SK-N-SH treated with all-trans-retinoic acid at 6 μM for 48 hours (cell line): ENCODE results near the gene TSHZ2.

Experiments
- ARNTL ChIP-seq: fragments of 450-650 bp; formaldehyde crosslinking; IDR thresholded peaks from 2 replicates; pipeline ENCODE4 v1.5.0; 2020; ENCODE audit warnings: low read depth, mild to moderate bottlenecking, moderate library complexity, borderline replicate concordance
- ESRRG ChIP-seq: fragments of 250-450 bp; sonication (Bioruptor Pico); IDR thresholded peaks from 2 replicates; pipeline ENCODE4 v1.6.1; 2021; ENCODE audit warnings: mild to moderate bottlenecking
- ISL1 ChIP-seq: fragments of 250-450 bp; sonication (Bioruptor Pico); IDR thresholded peaks from 2 replicates; pipeline ENCODE4 v2.1.2; 2022; ENCODE audit warnings: mild to moderate bottlenecking, moderate library complexity
- PATZ1 ChIP-seq: fragments of 250-450 bp; sonication (Bioruptor Pico); IDR thresholded peaks from 2 replicates; pipeline ENCODE4 v1.8.0; 2020; ENCODE audit warnings: mild to moderate bottlenecking, moderate library complexity, borderline replicate concordance
- RARB ChIP-seq: fragments of 250-450 bp; sonication (Bioruptor Pico); IDR thresholded peaks from 2 replicates; pipeline ENCODE4 v1.8.0; 2021; ENCODE audit warnings: mild to moderate bottlenecking, moderate library complexity
- SNAI2 ChIP-seq: fragments of 250-450 bp; sonication (Bioruptor Pico); IDR thresholded peaks from 2 replicates; pipeline ENCODE4 v1.5.0; 2020; ENCODE audit warnings: mild to moderate bottlenecking, moderate library complexity
- TCF4 ChIP-seq: fragments of 250-450 bp; sonication (Bioruptor Pico); IDR thresholded peaks from 2 replicates; pipeline ENCODE4 v1.8.0; 2021; ENCODE audit warnings: mild to moderate bottlenecking, moderate library complexity, borderline replicate concordance
- ZNF70 ChIP-seq: fragments of 450-650 bp; formaldehyde crosslinking; IDR thresholded peaks from 2 replicates; pipeline ENCODE4 v1.5.0; 2020; ENCODE audit warnings: mild to moderate bottlenecking, moderate library complexity

- TF ChIP-seq PATZ1 (CRISPR knock-in tag) (no peak), ZNF70 (CRISPR knock-in tag) (no peak), ARNTL (CRISPR knock-in tag) (no peak), TCF4 (no peak), RARB (no peak), ESRRG (CRISPR knock-in tag) (no peak), ISL1 (CRISPR knock-in tag) (no peak), SNAI2 (CRISPR knock-in tag) (no peak)
Measured at GRCh38 chr20:52987295-52987694, 15.1 kb downstream of the TSHZ2 start.
